ENCODE data around the gene CCT3.

- TF ChIP-seq CTCF (IDR thresholded peaks at IDR 0.05; ENCODE audit: insufficient read depth, low read length), result no peak
- no peak for TF ChIP-seq REST (IDR thresholded peaks at IDR 0.05; ENCODE audit: insufficient replicate concordance, low read depth)
- TF ChIP-seq POLR2AphosphoS5 (IDR thresholded peaks at IDR 0.05; ENCODE audit: low read depth), result no peak
These were observed 49.7 kb upstream of the CCT3 start for GRCh38 chr1:156387870-156388173.

Measured in HL-60 (cell line).